ENCODE results near the gene TOE1. TPM values are rescaled to one million over a fixed set of nuclear protein-coding genes. Genes with fewer than 3 reads are reported as not detected.
A peak's percentile ranks its signal among the peaks of the same experiment; 100 is the strongest.

TOE1 gene
- total RNA-seq, 3 donors from 2014 or later (not counting 1 experiment from before 2014, with no cell fraction given) = 23.2 to 36.8 (median 28.2) TPM

DNA sequence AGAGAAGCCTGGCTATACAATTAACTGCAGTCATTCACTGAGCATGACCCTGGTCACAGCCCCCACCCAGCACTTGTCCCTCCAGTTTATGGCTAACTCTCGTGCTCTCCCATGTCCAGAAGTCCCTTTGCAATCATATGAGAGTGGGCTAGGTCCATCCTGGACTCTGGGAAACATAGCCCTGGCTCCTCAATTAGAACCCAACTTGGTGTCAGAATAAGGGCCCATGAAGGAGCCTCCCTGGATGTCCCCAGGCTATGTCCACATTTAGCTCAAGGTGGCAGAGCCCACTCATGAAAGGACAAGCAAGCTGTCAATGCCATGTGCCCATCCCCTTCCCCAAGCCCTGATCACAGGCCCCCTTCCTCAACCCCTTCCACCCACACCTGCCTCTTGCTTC, 40.7 kb upstream of the TOE1 start:
- ATAC-seq = no peak
- no peaks in the 10 kb centered on the region for H3K27me3 ChIP-seq (ENCODE audit: control insufficient read depth, insufficient read depth, low read length)
- peaks cover 10% of the 10 kb centered on the region for H3K4me1 ChIP-seq (ENCODE audit: control insufficient read depth, insufficient read depth, low read length)
- Mint-ChIP-seq H3K9me3 (no peaks in the 10 kb centered on the region), H3K27me3 (ENCODE audit: low read depth in 2 of 2) (no peaks in the 10 kb centered on the region), H3K36me3 (no peaks in the 10 kb centered on the region), H3K4me1 (peaks cover 4 to 6% of the 10 kb centered on the region in 2 donors), H3K4me3 (no peak overlapping the region), H3K27ac (no peak overlapping the region)
- H3K4me3 ChIP-seq (ENCODE audit: low read length) = no peak overlapping the region
- no peaks in the 10 kb centered on the region for H3K9me3 ChIP-seq (ENCODE audit: control insufficient read depth, insufficient read depth, low read length)
- 79% methylated on average over 1 of the region's 1 CpG for WGBS (ENCODE audit: insufficient coverage)
- intact Hi-C loops (cut with micrococcal nuclease) = no loop called here
- no peak overlapping the region for H3K27ac ChIP-seq (ENCODE audit: low read length)
- no peaks in the 10 kb centered on the region for H3K36me3 ChIP-seq (ENCODE audit: control insufficient read depth, insufficient read depth, low read length)
- TF ChIP-seq, protein P1, sequence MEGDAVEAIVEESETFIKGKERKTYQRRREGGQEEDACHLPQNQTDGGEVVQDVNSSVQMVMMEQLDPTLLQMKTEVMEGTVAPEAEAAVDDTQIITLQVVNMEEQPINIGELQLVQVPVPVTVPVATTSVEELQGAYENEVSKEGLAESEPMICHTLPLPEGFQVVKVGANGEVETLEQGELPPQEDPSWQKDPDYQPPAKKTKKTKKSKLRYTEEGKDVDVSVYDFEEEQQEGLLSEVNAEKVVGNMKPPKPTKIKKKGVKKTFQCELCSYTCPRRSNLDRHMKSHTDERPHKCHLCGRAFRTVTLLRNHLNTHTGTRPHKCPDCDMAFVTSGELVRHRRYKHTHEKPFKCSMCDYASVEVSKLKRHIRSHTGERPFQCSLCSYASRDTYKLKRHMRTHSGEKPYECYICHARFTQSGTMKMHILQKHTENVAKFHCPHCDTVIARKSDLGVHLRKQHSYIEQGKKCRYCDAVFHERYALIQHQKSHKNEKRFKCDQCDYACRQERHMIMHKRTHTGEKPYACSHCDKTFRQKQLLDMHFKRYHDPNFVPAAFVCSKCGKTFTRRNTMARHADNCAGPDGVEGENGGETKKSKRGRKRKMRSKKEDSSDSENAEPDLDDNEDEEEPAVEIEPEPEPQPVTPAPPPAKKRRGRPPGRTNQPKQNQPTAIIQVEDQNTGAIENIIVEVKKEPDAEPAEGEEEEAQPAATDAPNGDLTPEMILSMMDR (IDR thresholded peaks at IDR 0.05) = no peak
- no peak for DNase-seq

DNA sequence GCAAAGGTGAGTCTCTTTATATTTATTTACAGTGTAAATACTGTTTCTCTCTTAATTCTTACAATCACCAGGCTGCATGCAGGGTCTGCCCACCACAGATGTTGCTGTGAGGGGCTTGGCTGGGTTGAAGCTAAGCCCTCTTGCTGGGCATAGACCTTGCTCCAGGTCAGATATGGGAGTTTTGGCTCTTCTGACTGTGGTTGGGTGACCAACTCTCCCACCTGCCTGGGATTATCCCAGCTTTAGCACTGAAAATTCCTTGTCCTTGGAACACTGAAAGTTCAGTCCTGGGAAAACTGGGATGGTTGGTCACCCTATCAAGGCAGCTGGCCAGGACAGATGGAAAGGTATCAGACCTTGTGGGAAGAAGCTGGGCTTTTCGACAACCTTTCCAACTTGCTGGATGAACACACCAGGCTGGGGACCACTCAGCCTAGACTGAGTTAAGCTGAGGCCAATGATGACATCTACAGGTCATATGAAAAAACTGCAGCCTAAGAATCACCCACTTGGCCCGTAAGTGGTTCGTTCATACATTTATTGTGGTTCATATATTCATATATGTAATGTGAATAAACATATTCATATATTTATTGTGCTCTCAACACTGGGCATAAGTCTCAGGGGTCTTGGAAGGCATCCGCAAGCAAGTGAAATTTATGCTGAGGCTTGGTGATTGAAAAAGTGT, 39.8 kb upstream of the TOE1 start:
- H3K9me3 Mint-ChIP-seq = no peaks in the 10 kb centered on the region
- no peak overlapping the region for H3K4me3 ChIP-seq (ENCODE audit: low read length)
- H3K27ac Mint-ChIP-seq = no peak overlapping the region
- peak overlapping the region; percentile 17 for H3K4me3 Mint-ChIP-seq
- TF ChIP-seq, protein P1 (IDR thresholded peaks at IDR 0.05) = peak; percentile 80
- no peaks in the 10 kb centered on the region for H3K36me3 Mint-ChIP-seq
- no peaks in the 10 kb centered on the region for H3K27me3 Mint-ChIP-seq (ENCODE audit: low read depth in 2 of 2)
- no peaks in the 10 kb centered on the region for H3K27me3 ChIP-seq (ENCODE audit: control insufficient read depth, insufficient read depth, low read length)
- no peak overlapping the region for H3K27ac ChIP-seq (ENCODE audit: low read length)
- no peaks in the 10 kb centered on the region for H3K9me3 ChIP-seq (ENCODE audit: control insufficient read depth, insufficient read depth, low read length)
- peaks cover 17% of the 10 kb centered on the region for H3K4me1 ChIP-seq (ENCODE audit: control insufficient read depth, insufficient read depth, low read length)
- 38% methylated on average over 2 of the region's 4 CpGs for WGBS (ENCODE audit: insufficient coverage)
- no peaks in the 10 kb centered on the region for H3K36me3 ChIP-seq (ENCODE audit: control insufficient read depth, insufficient read depth, low read length)
- DNase-seq (peak in 1 of 2 donors; percentile 82), ATAC-seq (peak in 2 of 3 donors; percentile 14 to 24)
- H3K4me1 Mint-ChIP-seq = peaks cover 9 to 12% of the 10 kb centered on the region in 2 donors
- intact Hi-C loops (cut with micrococcal nuclease) = loop anchor here (1.0 to 5.0 kb wide), 4 partner anchors 286 to 583 kb away; partner anchors contain the start of gene RNU5D-1

DNA sequence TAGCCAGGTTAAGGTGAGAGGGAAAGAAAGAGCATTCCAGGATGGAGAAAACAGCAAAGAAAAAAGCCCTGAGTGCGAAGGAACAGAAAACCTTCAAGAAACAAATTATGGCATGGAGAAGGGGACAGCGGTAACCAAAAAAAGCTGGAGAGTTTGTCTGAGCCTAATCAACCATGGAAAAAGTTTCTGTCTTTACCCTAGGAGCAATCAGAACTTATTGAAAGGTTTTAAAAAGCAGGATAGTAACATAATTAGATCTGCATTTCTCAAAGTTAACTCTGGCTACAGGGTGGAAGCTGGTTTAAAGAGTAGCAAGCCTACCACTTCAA, 39.3 kb upstream of the TOE1 start:
- no peak overlapping the region for H3K4me3 ChIP-seq (ENCODE audit: low read length)
- H3K4me3 Mint-ChIP-seq = no peak overlapping the region
- WGBS (ENCODE audit: insufficient coverage) = 75% methylated on average over 2 of the region's 2 CpGs
- no peaks in the 10 kb centered on the region for H3K27me3 Mint-ChIP-seq (ENCODE audit: low read depth in 2 of 2)
- peaks cover 17% of the 10 kb centered on the region for H3K4me1 ChIP-seq (ENCODE audit: control insufficient read depth, insufficient read depth, low read length)
- no peaks in the 10 kb centered on the region for H3K36me3 Mint-ChIP-seq
- H3K9me3 ChIP-seq (ENCODE audit: control insufficient read depth, insufficient read depth, low read length) = no peaks in the 10 kb centered on the region
- H3K27ac ChIP-seq (ENCODE audit: low read length) = no peak overlapping the region
- intact Hi-C loops (cut with micrococcal nuclease) = loop anchor here (1.0 to 5.0 kb wide), 4 partner anchors 286 to 583 kb away; partner anchors contain the start of gene RNU5D-1
- no peaks in the 10 kb centered on the region for H3K27me3 ChIP-seq (ENCODE audit: control insufficient read depth, insufficient read depth, low read length)
- no peak overlapping the region for H3K27ac Mint-ChIP-seq
- H3K4me1 Mint-ChIP-seq = peaks cover 9 to 12% of the 10 kb centered on the region in 2 donors
- ATAC-seq (no peak), DNase-seq (no peak)
- H3K36me3 ChIP-seq (ENCODE audit: control insufficient read depth, insufficient read depth, low read length) = no peaks in the 10 kb centered on the region
- TF ChIP-seq, protein P1 (IDR thresholded peaks at IDR 0.05) = peak; percentile 39
- no peaks in the 10 kb centered on the region for H3K9me3 Mint-ChIP-seq

Data from natural killer cell (primary cell).